GM12878 (cell line): ENCODE results near the gene SEMA7A. TPM values are rescaled to one million over a fixed set of nuclear protein-coding genes. Genes with fewer than 3 reads are reported as not detected.
A peak's percentile ranks its signal among the peaks of the same experiment; 100 is the strongest.

Source experiments
- BHLHE40 ChIP-seq, 2 experiments: fragments of 450-650 bp in 1 of 2; IDR thresholded peaks; 2 replicates each; pipeline ENCODE4 v1.6.1; 2011 to 2017; ENCODE audit warnings: low read depth in 2 of 2, borderline replicate concordance in 1 of 2, improper control_type of control experiment in 1 of 2, low read length in 1 of 2, mild to moderate bottlenecking in 1 of 2
- CEBPZ ChIP-seq: fragments of 150-350 bp; IDR thresholded peaks from 2 replicates; pipeline ENCODE4 v1.6.1; 2016; ENCODE audit warnings: low read depth, low read length
- CREB1 ChIP-seq: IDR thresholded peaks from 2 replicates; pipeline ENCODE4 v1.6.1; 2012; ENCODE audit warnings: low read depth, mild to moderate bottlenecking, inconsistent platforms
- E2F4 ChIP-seq: IDR thresholded peaks from 2 replicates; pipeline ENCODE4 v1.6.1; 2012; ENCODE audit warnings: low read depth, low read length, improper control_type of control experiment
- ELK1 ChIP-seq: IDR thresholded peaks from 2 replicates; pipeline ENCODE4 v1.6.1; 2012; ENCODE audit warnings: low read depth, low read length, improper control_type of control experiment
- EP300 ChIP-seq, 2 experiments: fragments of 150-350 bp in 1 of 2; IDR thresholded peaks; 2 replicates each; pipeline ENCODE4 v1.6.1; 2011 to 2012; ENCODE audit warnings: low read depth in 2 of 2, low read length in 2 of 2, borderline replicate concordance in 1 of 2, improper control_type of control experiment in 1 of 2, inconsistent platforms in 1 of 2; ENCODE audit not compliant: control insufficient read depth in 1 of 2
- ESRRA ChIP-seq: IDR thresholded peaks from 2 replicates; pipeline ENCODE4 v1.6.1; 2012; ENCODE audit warnings: mild to moderate bottlenecking, low read length, improper control_type of control experiment
- EZH2 ChIP-seq: IDR thresholded peaks from 2 replicates; pipeline ENCODE4 v1.6.1; 2012; ENCODE audit warnings: low read depth, mild to moderate bottlenecking, control low read depth, inconsistent platforms, low read length, borderline replicate concordance; ENCODE audit not compliant: control insufficient read depth
- GATAD2B ChIP-seq: fragments of 450-650 bp; conservative IDR thresholded peaks from 2 replicates; pipeline ENCODE4 v1.6.1; 2017; ENCODE audit warnings: low read depth, mild to moderate bottlenecking, moderate library complexity
- HDGF ChIP-seq: fragments of 450-650 bp; IDR thresholded peaks from 2 replicates; pipeline ENCODE4 v1.6.1; 2016; ENCODE audit warnings: antibody characterized with exemption
- NR2C1 ChIP-seq: fragments of 450-650 bp; IDR thresholded peaks from 2 replicates; pipeline ENCODE4 v1.6.1; 2017; ENCODE audit warnings: antibody characterized with exemption, mild to moderate bottlenecking, moderate library complexity
- PAX8 ChIP-seq: fragments of 450-650 bp; IDR thresholded peaks from 2 replicates; pipeline ENCODE4 v1.6.1; 2017; ENCODE audit warnings: mild to moderate bottlenecking, moderate library complexity
- RBBP5 ChIP-seq: fragments of 200-600 bp; sonication (generic); conservative IDR thresholded peaks from 2 replicates; pipeline ENCODE4 v1.6.1; 2016
- SIN3A ChIP-seq: IDR thresholded peaks from 2 replicates; pipeline ENCODE4 v1.6.1; 2012; ENCODE audit warnings: low read depth, low read length, improper control_type of control experiment
- SUZ12 ChIP-seq: fragments of 200-600 bp; sonication (generic); IDR thresholded peaks from one replicate; pipeline ENCODE4 v1.6.1; 2018; ENCODE audit warnings: antibody characterized with exemption, mild to moderate bottlenecking; ENCODE audit not compliant: unreplicated experiment
- WRNIP1 ChIP-seq: IDR thresholded peaks from 2 replicates; pipeline ENCODE4 v1.6.1; 2011; ENCODE audit warnings: low read depth, low read length, improper control_type of control experiment, borderline replicate concordance
- polyA plus RNA-seq, 11 experiments: library from polyadenylated mRNA; depleted of rRNA in 4 of 11; unstranded in 6 of 11; stranded (reverse) in 5 of 11; fragments of >200 nt; fragmentation: Nextera tagmentation in 4 of 11; fragmentation: Illumina TruSeq in 1 of 11; extraction: Ambion mirVana in 4 of 11; extraction: Trizol in 1 of 11; gene quantifications; 1 replicate in 1 of 11; 2 replicates in 10 of 11; pipeline versions ENCODE4 v1.2.1 to v1.2.3, GENCODE V29; 2011 to 2016; ENCODE audit warnings: inconsistent platforms in 2 of 11, missing spikeins in 2 of 11, low read depth in 1 of 11
- total RNA-seq, 4 experiments: library from RNA; depleted of rRNA in 3 of 4; stranded (reverse); fragments of >200 nt in 3 of 4; fragmentation: Illumina TruSeq in 1 of 4; extraction: Trizol in 1 of 4; gene quantifications; 2 replicates each; pipeline versions ENCODE4 v1.2.1 to v1.2.3, GENCODE V29; 2013 to 2021
- TF ChIP-seq, protein P1 (sequence below): fragments of 450-650 bp; formaldehyde crosslinking; IDR thresholded peaks from 2 replicates; pipeline ENCODE4 v1.4.0; 2020; ENCODE audit warnings: mild to moderate bottlenecking, moderate library complexity

The SEMA7A gene
- total and polyA plus RNA-seq, 10 of the 15 experiments (the other 5 are each of a cell fraction or from before 2014, with no cell fraction given) = 0.08 to 112 (median 53.5) TPM

DNA sequence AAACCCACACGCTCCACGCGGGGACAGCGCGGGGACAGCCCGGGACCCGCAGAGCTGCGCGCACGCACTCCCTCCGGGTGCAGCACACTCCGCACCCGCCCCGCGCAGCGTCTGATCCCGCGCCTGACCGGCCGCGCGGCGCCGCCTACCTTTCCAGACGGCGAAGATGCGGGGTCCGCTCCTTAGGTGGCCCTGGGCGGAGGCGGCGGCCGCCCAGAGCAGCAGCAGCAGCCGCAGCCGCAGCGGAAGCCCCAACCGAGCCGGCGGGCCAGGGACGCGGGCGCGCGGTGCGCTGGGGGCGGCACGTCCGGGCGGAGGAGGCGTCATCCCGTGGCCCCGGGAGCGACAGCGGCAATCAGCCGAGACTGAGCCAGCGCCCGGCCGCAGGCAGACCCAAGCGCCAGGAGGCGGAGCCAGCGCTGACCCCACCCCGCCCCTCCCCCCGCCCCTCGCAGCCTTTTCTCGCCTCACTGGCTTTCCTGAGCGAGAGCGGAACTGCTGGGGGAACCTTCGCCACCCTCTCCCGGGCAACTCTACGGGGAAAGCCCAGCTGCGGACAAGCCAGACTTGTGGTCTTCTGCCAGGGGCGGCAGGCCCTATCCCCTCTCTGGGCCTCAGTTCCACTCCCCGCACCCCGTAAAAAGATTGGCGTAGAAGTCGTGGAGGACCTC lies at the start of gene SEMA7A (continued):
- TF ChIP-seq, protein P1, sequence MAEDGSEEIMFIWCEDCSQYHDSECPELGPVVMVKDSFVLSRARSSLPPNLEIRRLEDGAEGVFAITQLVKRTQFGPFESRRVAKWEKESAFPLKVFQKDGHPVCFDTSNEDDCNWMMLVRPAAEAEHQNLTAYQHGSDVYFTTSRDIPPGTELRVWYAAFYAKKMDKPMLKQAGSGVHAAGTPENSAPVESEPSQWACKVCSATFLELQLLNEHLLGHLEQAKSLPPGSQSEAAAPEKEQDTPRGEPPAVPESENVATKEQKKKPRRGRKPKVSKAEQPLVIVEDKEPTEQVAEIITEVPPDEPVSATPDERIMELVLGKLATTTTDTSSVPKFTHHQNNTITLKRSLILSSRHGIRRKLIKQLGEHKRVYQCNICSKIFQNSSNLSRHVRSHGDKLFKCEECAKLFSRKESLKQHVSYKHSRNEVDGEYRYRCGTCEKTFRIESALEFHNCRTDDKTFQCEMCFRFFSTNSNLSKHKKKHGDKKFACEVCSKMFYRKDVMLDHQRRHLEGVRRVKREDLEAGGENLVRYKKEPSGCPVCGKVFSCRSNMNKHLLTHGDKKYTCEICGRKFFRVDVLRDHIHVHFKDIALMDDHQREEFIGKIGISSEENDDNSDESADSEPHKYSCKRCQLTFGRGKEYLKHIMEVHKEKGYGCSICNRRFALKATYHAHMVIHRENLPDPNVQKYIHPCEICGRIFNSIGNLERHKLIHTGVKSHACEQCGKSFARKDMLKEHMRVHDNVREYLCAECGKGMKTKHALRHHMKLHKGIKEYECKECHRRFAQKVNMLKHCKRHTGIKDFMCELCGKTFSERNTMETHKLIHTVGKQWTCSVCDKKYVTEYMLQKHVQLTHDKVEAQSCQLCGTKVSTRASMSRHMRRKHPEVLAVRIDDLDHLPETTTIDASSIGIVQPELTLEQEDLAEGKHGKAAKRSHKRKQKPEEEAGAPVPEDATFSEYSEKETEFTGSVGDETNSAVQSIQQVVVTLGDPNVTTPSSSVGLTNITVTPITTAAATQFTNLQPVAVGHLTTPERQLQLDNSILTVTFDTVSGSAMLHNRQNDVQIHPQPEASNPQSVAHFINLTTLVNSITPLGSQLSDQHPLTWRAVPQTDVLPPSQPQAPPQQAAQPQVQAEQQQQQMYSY (CRISPR knock-in tag) = no peak
- peak; percentile 78 for TF ChIP-seq SIN3A
- no peak for TF ChIP-seq ESRRA
- peak; percentile 7 to 90; a peak in 2 of 4 replicates for TF ChIP-seq BHLHE40 (IDR thresholded peaks at IDR 0.05; ENCODE audit: borderline replicate concordance in 1 of 2, low read depth in 2 of 2, low read length in 1 of 2)
- no peak for TF ChIP-seq PAX8
- peak; percentile 95 for TF ChIP-seq GATAD2B
- no peak for TF ChIP-seq WRNIP1
- no peak for TF ChIP-seq HDGF
- TF ChIP-seq CREB1 = no peak
- no peak for TF ChIP-seq EZH2
- TF ChIP-seq NR2C1 = no peak
- peak; percentile 34; the same call in 1 of the 2 replicates for TF ChIP-seq ELK1
- no peak for TF ChIP-seq RBBP5
- TF ChIP-seq SUZ12 = no peak
- no peak for TF ChIP-seq CEBPZ
- TF ChIP-seq EP300 (IDR thresholded peaks at IDR 0.05; ENCODE audit: borderline replicate concordance in 1 of 2, control insufficient read depth in 1 of 2, low read depth in 2 of 2, low read length in 2 of 2) = peak in 1 of 2 experiments; percentile 25; a peak in 2 of 4 replicates
- no peak for TF ChIP-seq E2F4
